Gastroesophageal sphincter (tissue), 3 donors: Measurements from ENCODE around the gene MAP2K1.

Experiments used
- CTCF ChIP-seq, 4 experiments: fragments of 200-600 bp in 2 of 4; fragments of 450-650 bp in 2 of 4; sonication (generic) in 1 of 4; IDR thresholded peaks; one replicate each; pipeline ENCODE4 v1.5.1; 2017 to 2019; ENCODE audit warnings: antibody characterized with exemption in 4 of 4, mild to moderate bottlenecking in 2 of 4, moderate library complexity in 2 of 4
- POLR2AphosphoS5 ChIP-seq: sonication (generic); formaldehyde crosslinking; IDR thresholded peaks from one replicate; pipeline ENCODE4 v1.6.1; 2017; ENCODE audit warnings: antibody characterized with exemption

- TF ChIP-seq POLR2AphosphoS5 (no peak), CTCF (IDR thresholded peaks at IDR 0.05) (no peak)
Observed at GRCh38 chr15:66424963-66425612, 38.4 kb downstream of the MAP2K1 start.
